SIG-M5 treated with dmso at 0.1 percent for 504 hours (cell line): ENCODE data around the gene PNMA8A.
"Not testable (repeated sequence)": the region's sequence is repeated elsewhere in the genome, so short reads cannot be mapped to it uniquely, and the experiment has no call there.

ENCODE experiments used
- DNase-seq: peaks from one replicate; lab custom pipeline; 2025; ENCODE audit not compliant: unreplicated experiment; lab: John Stamatoyannopoulos, UW

Gene PNMA8A, protein sequence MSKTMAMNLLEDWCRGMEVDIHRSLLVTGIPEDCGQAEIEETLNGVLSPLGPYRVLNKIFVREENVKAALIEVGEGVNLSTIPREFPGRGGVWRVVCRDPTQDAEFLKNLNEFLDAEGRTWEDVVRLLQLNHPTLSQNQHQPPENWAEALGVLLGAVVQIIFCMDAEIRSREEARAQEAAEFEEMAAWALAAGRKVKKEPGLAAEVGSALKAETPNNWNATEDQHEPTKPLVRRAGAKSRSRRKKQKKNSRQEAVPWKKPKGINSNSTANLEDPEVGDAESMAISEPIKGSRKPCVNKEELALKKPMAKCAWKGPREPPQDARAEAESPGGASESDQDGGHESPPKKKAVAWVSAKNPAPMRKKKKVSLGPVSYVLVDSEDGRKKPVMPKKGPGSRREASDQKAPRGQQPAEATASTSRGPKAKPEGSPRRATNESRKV

DNA sequence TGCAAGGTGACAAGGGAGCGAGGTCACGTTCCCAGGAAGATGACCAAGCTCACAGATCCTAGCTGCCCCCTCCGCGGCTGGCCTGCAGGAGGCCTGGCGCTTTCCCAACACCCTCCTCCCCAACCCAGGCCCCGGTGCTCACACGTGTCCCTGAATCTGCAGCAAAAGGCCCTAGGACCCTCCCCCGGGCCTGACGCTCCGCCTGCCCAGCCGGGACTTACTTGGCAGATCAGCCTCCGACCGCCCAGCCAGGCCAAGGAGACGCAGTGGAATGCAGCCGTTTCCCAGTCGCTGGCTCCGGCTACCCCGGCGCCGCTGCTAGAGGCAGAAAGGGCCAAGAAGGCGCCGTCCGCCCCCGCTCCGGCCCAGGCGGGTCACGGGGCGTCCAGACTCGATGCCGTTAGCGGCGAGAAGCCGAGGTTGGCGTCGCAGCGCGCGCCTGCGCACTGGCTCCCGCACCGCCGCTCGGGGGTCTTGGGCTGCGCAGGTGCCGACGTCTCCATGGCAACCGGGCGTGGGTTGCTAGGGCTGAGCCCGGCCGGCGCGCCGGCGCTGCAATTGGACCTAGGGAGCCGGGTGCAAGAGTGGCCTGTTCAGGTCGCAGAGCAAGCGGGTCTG is at the start of gene PNMA8A:
Gene PNMA8A (minus strand): TSS at position 448 of the 618 bp plus-strand sequence. CDS start 528 bp downstream, outside the sequence.
- no peak for DNase-seq

DNA sequence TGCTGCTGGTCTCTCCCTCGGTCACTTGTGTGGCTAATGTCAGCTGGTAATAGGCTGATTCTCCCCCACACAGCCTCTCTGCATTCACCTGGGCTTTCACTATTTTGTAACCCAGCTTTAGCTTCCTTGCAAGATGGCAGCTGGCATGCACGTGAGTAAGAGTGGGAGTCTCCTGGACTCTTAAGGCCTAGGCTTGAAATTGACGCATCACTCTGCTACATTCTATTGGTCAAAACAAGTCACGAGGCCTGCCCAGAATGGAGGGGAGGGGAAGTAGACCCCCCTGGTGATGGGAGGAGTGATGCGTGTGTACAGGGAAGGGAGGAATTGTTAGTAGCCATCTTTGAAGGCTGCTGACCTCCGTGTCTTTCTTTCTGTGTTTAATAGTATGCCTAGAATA is 49.3 kb upstream of the PNMA8A start:
- DNase-seq, result no peak

DNA sequence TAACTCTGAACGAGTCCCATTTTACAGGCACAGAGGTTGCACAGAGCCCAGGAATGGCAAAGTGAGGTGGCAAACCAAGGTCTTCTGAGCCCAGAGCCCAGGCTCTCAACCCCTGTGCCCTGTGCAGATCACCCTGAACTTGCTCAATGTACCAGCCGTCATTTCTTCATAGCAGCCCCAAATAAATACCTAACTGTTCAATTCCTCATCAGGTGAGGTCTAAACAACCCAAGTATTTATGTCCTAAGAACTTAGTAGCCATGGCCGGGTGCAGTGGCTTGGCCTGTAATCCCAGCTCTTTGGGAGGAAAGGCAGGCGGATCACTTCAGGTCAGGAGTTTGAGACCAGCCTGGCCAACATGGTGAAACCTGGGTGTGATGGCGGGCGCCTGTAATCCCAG is 46.1 kb upstream of the PNMA8A start:
- DNase-seq, result no peak

DNA sequence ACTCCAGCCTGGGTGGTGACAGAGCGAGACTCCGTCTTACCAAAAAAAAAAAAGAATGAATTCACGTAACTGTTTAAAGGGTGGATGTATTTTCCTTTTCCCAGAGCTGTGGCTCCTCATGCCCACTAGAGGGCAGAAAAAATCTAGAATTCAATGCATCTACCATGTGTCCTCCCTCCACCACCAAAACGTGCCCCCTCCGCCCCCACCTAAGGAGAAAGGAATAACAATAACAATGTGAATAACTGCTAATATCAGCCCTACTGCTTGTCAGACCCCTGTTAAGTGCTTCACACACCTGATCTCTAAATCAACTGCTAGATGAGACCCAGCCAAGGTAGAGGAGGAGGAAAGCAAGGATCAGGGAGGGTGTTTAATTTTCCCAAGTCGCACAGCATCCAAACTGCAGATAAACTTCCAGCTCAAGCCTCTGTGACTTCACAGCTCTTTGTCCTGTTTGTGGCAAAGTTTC is 44.6 kb upstream of the PNMA8A start:
- DNase-seq, result peak; percentile 58

DNA sequence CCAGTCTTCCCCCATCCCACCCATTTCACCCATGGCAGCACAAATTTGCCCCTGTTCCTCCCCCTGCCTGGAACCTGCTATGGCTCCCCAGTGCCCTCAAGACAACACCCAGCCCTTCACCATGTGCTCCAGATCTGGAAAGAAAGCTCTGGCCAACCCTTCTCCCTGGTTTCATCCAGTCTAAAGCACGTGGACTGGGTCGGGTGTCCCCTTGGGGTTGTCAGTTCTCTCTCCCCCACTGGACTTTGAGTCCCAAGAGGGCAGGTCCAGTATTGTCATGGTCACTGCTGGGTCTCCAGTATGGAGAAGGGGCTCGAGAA is 43.9 kb upstream of the PNMA8A start:
- DNase-seq, result no peak

DNA sequence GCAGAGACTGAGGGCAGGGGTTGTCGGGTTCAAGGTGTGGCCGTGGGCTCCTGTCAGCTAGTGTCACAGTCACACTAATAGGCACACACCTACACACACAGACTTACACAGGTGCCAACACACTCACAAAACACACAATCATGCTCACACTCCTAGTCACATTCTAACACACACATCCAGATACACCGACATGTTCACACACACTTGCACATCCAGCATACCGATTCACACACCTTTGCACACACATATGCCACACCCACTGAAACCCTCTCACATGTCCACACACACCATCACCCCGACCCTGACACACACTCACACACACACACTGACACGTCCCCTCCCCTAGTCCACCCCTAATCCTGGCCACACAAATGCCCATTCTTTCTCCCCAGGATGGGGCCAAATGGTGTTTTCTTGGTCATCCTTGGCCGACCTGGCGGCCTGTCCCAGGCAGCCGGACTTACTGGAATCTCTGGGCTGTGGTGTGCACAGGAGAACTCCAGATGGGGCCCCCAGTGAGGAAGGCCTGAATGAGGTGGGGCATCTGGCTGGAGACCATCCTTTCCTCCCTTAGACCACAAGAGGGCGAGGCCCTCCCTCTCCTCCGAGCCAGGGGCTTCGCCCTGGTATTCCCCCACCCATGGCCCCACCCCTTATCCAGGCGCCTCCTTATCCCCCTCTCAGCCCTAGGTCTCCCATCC is 43.4 kb upstream of the PNMA8A start:
- no peak for DNase-seq

DNA sequence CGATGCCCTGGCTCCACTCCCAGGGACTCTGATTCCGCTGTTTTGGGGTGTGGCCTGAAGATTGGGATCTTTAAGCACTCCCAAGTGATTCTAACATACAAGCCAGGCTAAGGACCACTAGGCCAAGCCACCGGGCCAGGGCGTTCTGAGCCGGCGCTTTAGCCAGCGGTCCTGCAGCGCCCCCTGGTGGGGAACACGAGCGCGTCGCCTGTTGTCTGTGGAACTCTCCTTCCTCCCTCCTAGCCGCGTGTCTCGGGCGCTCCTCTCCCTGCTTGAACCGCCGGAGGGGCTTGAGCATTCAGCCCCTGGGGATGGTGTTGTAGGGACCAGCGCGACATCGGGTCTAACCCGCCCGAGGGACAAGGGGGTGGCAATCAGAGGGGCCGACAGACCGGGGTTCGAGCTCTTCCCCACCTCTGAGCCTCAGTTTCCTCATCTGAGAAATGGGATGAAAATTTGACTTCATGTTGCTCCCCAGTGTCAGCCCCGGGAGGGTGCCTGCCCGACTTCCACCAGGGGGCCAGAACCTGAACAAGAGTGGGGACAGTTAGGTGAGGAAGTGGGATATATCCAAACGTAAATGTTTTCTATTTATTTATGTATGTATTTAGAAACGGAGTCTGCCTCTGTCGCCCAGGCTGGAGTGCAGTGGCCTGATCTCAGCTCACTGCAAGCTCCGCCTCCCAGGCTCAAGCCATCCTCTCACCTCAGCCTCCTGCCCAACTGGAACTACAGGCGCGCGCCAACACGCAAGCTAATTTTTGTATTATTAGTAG is 42.3 kb upstream of the PNMA8A start:
- DNase-seq, result peak; percentile 64

DNA sequence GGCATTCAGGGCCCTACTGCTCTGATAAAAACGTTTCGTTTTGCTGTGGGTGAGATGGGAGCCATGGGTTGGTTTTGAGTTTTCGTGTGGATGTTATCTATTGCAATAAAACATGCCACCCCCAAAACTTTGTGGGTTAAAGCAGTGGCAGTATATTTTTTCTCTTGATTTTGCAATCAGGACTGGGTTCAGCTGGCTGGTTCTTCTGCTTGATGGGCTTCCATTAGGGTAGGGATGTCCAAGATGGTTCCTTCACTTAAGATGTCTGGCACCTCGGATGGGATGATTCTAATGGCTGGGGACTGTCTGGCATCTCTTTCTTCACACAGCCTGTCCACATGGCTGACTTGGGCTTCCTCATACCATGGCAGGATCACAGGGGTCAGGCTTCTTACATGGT is 39.9 kb upstream of the PNMA8A start:
- no peak for DNase-seq

DNA sequence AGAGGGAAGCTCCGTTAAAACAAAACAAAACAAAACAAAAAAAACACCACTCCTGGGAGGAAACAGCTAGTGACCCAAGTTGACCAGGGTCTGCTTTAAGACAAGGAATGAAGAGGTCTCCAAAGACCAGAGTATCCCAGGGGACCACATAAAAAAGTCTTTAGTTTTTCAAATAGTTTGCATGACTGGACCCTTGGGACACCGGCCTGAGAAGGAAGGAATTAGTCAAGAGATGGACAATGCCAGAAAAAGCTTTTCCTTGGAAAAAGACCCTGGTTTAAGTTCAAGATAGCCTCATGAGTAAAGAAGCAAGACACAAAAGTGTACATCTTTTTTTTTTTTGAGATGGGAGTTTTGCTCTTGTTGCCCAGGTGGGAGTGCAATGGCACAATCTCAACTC is 36.8 kb upstream of the PNMA8A start:
- no peak for DNase-seq

DNA sequence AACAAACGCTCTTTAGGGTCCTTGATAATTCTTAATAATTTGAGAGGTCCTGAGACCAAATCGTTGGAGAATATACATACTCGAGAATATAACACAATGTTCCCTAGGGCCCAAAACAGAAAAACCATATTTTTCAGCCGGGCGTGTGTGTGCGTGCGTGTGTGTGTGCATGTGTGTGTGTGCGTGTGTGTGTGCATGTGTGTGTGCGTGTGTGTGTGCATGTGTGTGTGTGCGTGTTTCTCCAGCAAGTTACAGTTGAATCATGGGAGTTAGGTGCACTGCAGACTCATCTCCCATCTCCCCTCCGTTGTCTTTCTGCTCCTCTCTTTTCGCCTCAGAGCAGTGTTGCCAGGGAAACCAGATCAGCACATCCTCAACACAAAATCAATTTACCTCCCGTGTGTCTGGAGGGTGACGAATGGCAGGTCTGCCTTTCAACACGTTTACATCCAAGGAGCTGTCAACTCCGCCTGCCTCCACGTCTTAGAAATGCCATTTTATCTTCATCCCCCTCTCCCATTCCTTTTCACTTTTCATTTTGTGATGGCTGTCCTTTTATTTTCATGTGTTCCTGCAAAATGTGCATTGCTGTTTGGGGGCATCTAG is 32.6 kb upstream of the PNMA8A start:
- no peak for DNase-seq

DNA sequence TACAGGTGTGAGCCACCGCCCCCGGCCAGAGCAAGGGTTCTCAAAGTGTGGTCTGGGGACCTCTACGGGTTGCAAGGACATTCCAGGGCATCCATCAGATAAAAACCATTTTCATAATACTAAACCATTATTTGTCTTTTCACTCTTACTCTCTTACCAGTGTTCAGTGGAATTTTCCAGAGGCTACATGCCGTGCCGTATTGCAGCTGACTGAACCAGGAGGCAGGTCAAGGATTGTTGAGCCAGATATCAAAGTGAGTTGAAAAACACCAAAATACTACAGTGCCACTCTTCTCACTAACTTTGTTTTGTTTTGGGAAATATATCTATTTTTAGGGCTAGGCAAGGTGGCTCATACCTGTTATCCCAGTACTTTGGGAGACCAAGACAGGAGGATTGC is 31.5 kb upstream of the PNMA8A start:
- no peak for DNase-seq

DNA sequence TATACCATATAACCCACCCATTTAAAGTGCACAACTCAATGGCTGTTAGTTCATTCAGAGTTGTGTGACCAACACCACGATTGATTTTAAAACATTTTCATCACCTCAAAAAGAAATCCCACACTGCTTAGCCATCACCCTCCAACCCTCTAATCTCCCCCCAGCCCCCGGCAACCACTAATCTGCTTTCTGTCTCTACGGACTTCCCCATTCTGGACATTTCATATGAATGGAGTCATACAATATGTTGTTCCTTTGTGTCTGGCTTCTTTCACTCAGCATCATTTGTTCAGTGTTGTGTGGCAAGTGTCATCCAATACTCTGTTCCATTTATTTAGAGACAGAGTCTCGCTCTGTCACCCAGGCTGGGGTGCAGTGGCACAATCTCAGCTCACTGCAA is 28.3 kb upstream of the PNMA8A start:
- DNase-seq, result no peak

DNA sequence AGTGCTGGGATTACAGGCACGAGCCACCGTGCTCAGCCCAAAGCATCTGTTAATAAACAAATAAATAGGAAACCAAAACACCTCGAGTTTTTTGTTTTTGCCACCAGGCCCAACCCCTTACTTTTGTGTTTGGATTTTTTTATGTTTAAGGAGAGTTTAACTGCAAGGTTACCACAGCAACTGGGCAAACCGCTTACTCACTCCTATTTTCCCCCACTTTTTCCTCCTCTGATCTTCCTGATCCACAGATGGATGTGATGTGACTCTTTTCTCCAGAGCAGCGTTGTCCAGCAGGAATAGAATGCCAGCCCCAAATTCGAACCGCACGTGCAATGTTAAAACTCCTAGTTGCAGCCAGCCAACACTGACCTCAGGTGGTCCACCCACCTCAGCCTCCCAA is 26.4 kb upstream of the PNMA8A start:
- no peak for DNase-seq

DNA sequence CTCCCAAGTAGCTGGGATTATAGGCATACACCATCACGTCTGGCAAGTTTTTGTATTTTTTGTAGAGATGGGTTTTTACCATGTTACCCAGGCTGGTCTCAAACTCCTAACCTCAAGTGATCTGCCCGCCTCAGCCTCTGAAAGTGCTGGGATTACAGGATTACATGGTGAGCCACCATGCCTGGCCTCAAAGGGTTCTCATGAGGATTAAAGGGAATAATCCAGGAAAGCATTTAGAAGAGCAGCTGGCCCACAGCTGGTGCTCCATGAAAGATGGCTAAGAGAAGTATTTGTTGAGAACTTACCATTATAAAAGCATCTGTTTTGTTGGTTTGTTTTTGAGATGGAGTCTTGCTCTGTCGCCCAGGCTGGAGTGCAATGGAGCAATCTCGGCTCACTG is 25.5 kb upstream of the PNMA8A start:
- DNase-seq, result not testable (repeated sequence)

DNA sequence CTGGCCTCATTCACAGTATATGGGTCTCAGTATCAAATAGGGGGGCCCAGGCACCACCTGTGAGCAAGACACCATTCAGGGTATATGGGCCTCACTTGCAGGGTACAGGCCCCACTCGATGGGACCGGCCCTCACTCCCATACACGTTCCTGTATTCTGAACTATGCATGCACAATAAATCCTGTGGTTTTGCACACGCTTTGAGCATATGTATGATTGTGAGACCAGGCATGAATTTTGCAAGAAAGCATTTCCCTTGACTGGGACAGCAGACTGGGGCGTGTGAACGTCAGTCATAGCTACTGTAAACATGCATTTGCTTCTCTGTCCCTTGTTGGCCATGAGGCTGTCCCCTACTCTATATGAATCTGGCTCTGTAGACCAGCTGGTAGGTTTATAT is 24.9 kb upstream of the PNMA8A start:
- no peak for DNase-seq

DNA sequence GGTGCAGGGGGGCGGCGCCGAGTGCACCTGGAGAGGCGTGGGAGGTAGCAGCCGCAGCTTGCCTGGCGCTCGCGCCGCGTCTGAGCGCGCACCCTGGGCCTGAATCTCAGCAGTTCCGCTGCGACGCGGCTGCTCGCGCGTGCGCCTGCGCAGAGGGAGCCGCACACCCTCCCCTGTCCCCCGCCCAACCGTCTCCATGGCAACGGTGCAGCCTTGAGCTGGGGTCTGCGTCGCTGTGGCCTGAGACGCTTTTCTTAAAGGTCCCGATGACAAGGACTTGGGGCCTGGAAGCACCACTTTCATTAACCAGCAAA is 24.4 kb upstream of the PNMA8A start, which contains the start of gene PNMA8B:
Gene PNMA8B (minus strand): TSS at position 82 of the 314 bp plus-strand sequence. CDS start 402 bp downstream, outside the sequence.
- DNase-seq, result no peak

DNA sequence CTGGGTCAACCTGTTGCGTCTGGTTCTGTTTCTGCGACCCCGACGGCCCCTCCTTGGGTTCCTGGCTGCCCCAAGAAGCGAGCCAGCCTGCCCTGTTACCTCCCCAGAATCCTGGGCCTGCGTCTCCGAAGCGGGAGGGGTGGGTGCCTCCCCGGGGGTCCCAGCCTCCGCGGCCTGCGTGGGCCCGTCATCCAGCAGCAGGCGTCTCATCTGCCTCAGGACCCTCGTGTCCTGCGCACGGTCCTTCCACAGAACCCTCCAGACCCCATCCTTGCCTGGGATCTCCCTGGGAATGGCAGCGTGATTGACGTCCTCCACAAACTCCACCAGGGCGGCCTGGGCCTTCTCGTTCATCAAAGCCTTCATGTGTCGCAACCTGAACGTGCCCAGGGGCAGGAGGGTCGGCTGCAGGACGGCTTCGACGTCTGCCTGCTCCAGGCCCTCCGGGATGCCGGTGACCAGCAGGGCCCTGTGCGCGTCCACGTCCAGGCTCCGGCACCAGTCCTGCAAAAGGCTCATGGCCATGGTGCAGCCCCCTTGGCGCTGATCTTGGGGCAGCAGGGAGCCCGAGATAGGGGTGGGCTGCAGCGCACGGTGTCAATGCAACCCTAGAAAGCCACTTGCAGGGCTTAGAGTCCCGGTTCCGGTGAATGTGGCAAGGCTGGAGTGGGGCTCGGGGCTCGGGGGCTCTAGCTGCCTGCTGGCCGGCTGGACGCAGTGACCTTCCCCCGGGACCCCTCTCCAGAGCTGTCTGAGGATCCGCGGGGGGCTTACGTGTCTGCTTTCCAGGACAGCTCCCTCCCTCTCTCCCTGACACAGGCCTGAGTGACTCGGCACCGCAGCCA is 23.8 kb upstream of the PNMA8A start:
- DNase-seq, result no peak

DNA sequence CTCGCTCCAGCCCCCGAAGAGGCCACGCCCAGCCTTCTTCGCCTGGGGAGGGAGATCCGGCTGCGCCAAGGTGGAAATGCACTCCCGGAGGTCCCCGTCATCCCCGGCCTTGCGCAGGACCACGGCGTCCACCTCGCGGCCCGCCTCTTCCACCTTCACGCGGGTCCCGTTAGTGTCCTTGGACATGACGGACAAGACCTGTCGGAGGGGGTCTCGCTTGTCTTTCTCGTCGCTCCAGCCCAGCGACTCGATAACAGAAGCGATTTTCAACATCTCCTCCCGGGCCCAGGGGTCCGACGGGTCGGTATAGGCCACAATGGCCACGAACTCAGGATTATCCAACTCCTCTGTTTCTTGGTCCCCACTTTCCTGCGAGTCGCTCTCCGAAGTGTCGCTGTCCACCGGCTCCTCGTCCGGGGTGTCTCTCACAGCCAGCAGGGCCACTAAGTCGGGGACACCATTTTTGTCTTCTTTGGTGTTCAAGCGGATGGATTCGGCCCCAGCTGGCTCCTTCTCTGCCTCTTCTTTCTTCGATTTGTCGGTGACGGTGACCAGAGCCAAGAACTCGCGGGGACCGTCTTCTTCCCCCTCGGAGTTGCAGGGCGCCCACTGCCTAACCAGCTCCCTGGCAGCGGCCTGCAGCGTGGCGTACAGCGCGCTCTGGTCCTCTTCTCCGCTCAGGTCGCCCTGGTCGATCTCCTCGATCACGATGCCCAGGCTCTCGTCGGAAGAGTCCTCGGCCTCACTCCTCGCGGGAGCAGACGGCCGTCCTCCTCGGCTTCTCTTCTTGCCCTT is 23.0 kb upstream of the PNMA8A start:
- DNase-seq, result no peak
